ENCODE data around the gene ELAVL1.

Gene ELAVL1

DNA sequence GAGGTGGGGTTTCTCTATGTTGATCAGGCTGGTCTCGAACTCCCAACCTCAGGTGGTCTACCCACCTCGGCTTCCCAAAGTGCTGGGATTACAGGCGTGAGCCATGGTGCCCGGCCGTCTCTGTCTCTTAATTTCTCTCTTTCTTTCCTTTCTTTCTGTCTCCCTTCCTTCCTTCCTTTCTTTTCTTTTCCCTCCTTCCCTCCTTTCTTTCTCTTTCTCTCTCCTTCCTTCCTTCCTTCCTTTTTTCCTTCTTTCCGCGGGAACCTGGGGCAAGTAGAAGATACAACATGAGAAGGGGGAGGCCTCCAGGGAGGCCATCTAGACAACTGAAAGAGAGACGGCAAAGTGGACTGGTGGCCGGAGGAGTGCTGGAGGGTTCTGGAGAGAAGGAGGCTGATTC is 15.2 kb upstream of the ELAVL1 start:
- DNase-seq, result no peak

DNA sequence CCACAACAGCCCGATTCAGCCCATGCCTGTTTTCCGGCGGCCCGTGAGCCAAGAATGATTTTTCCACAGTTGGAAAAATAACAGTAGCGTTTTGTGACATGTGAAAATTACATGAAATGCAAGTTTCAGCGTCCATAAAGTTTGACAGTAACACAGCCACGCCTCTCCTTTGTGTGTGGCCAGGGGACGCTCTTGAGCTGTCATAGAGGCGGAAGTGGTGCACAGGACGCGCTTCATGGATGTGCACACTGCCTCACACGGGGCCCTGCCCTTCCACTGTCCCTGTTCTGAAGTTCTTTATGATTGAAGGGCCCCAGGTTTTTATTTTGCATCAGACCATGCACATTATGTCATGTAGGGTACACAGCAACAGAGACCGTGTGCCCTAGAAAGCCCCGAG is 12.4 kb upstream of the ELAVL1 start:
- DNase-seq, result peak; percentile 21

GRCh38 chr19:8004723-8005513 is 523 bp downstream of the ELAVL1 start:
- DNase-seq, result peak; percentile 19

DNA sequence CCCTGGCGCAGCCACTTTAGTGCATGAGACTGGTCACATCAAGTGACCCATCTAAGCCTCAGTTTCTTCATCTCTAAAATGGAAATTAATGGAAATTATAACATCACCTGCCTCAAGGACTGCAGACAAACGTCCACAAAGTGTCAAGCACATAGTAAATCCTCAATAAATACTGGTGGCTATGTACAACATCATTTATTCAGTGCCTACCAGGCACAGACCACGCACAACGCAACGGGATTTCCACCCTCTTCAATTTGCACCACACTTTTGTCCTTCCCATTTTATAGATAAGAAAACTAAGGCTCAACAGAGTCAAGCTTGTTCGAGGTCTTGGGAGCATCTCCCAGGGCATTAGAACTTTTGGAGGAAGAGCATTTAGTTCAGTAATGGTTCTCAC is 1.4 kb downstream of the ELAVL1 start:
- DNase-seq, result no peak

DNA sequence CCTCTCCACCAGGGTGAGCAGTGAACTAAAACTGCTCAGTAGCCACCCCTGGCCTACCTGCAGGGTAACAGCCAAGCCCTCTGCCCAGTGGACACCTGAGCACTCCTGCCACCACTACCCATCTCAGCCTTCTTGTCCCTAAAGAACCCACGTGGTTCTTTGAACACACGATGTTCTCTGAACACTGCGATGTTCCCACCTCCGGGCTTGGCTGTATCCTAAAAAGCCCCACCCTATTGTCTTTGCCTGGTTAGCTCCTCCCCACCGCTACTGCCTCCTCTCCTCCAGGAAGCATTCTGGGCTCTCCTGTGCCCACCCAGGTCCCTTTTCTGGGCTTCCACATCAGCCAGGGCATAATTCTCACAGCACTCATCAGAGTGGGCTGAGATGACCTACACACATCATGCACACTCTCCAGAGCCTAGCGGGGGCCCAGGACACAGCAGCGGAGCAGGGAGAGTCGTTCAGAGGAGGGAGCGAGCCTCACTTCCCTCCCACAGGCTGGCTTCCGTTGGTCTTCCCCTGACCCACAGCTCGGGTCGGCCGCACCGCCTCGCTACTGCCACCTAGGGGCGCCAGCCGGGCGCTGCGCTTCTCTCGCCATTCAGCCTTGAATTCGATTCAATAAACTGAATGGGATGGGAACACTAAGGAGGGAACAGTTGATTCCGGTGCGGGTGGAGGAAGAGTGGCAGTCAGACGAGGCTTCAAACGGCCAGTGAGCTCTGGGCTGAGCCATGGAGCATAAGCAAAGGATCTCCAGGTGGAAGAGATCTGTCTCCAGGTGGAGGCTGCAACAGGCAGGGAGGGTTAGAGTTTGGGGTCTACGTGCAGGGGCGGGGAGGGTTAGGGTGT is 3.2 kb downstream of the ELAVL1 start:
- peak; percentile 67 for DNase-seq

GRCh38 chr19:8001651-8001994 is 3.8 kb downstream of the ELAVL1 start:
- no peak for DNase-seq

DNA sequence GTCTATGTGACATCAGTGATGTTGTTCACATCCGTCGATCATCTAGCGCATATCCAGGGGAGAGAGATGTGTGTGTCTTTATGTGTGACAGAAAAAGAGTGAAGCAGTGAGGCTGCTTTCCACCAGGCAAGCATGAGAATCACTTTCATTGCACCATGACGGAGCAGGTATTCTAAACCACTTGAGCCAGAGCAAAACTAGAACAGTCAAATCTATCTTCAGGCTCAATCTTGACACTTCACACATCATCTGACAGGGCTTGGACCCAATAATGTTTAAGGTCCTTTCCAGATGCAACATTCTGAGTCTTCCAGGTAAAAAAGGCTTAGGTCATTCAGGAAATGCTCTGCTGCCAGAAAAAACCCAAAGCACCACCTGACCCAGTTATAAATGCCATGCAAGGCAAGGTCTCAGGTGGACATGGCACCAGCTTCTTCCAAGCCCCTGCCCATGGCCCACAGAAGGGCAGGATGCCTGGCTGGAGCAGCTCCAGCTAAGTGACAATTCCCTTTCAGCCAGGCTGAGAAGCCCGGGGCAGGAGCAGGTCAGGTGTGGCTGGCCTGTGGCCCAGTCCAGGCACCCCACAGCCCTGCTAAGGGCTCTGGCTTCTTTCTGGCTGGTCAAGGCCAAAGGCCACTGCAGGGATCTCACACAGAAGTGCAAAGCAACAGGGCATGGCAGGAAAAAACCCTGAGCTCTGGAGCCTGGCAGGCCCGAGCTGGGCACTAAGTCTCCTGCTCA is 5.0 kb downstream of the ELAVL1 start:
- DNase-seq, result no peak

DNA sequence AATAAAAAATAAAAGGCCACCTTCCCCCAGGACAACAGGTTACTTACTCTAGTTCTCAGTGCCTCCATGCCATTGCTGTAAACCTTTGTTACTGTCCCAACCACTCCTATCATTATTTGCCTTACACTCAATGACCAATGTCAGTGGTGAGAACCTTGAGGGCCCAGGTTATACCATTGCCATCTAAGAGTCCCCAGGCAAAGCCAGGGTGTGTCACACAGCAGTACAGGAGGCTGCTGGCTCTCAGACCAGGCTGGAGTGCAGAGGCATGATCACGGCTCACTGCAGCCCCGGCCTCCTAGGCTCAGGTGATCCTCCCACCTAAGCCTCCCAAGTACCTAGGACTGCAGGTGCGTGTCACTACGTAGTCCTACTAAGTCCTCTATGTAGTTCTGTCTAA is 6.1 kb downstream of the ELAVL1 start:
- DNase-seq, result no peak

GRCh38 chr19:7997809-7998480 is 7.5 kb downstream of the ELAVL1 start:
- DNase-seq, result no peak

- no peak for DNase-seq
Observed at GRCh38 chr19:7996883-7997282, 8.6 kb downstream of the ELAVL1 start.

- DNase-seq, result no peak
Observed at GRCh38 chr19:7995810-7996158, 9.7 kb downstream of the ELAVL1 start.

DNA sequence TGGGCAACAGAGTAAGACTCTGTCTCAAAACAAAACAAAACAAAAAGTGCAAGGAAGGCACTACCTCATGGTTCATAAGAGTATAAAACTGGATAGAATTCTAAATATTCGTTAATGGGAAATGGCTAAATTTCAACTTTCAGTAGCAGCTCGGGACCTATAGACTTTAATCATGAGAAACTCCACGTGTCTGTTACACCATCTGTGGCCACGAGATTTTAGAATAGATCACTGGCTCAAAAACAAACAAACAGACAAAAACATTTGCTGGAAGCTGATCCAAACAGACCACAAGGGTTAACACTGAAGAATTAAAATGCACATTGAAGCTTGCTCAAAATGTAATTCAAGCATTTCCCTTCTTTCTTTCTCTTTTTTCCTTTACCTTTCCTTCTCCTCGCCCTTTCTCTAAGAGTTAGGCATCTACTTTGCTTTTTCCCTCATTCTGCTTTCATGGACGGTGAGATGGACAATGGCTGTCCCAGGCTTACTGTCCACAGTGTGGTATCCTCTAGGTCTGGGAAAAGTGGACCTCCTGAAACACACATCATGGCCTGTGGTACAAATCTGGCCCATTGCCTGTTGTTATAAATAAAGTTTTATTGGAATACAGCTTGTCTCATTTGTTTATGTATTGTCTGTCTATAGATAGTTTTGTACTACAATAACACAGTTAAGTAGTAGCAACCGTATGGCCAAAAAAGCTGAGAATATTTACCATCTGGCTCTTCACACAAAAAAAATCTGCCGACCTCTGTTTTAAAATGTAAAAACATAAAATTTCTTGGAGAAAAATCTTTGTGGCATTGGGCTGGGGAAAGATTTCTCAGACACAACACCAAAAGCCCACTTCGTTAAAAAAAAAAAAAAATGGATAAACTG is 10.3 kb downstream of the ELAVL1 start:
- no peak for DNase-seq

DNA sequence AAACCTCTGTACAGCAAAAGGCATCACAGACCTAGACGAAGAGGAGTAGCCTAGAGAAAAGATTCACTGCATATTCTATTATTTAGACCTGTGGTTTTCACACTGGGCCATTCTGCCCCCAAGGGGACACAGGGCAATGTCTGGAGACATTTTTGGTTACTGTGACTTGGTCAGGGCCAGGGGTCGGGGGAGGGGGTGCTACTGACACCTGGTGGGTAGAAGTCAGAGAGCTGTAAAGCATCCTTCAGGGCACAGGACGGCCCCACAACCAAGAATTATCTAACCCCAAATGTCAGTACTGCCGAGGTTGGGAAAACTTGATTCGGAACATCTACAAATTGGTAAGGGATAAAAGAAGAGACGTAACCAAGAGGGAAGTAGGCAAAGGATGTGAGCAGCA is 11.3 kb downstream of the ELAVL1 start:
- DNase-seq, result no peak

- no peak for DNase-seq
Observed at GRCh38 chr19:7993560-7993959, 11.9 kb downstream of the ELAVL1 start.

GRCh38 chr19:7992575-7992974 is 12.9 kb downstream of the ELAVL1 start:
- DNase-seq, result no peak

DNA sequence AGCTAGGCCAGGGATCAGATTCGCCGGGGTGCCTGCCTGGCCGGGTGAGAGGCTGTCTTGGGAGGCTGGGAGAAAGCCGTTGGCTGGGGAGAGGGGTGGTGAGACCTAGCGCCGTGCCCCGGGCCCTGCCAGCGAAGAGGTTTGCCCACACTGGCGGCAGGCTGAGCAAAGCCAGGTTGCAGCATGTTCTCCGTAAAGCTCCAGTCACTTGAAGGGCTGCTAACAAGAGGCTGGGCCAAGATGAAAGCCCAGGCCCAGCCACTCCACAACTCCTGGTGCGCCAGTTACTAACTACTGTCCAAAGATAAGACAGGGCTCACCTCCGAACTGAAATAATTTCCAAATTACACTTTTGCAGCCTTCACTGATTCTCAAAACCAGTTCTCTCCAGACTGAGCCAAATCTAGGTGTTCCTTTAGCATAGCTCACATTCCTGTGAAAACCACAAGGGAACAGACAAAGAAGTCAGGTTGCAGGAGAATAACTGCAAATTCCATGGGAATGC is 16.3 kb downstream of the ELAVL1 start:
- DNase-seq, result no peak

- no peak for DNase-seq
Observed at GRCh38 chr19:7988307-7988706, 17.1 kb downstream of the ELAVL1 start.

DNA sequence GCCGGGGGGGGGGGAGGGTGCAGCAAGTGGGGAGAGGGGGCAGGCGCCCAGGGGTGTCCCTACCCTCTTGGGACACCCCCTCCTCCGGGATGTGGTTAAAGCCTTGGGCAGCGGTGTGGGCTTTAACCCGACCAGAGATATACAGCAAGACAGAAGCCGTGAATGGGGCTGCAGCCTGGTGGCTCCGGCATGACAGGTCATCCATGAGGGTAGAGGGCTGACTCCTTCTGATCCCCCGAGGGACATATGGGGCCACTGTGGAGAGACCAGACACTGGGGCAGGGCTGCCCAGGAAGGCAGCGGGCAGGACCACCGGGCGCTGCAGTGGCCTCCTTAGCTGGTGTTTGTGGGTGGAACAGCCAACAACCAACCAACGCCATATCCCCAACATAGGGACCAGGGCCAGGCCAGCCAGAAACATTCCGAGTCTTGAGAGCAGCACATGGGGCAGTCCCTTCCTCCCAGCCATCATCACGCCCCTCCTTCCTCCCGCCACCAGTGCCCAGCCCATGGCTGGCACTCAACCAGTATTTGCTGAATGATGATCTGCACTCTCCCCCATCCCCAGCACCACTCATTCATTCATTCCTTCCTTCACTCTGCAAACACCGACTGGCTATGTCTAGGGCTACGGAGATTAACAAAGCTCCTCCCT is 18.2 kb downstream of the ELAVL1 start:
- no peak for DNase-seq

GRCh38 chr19:7986321-7987113 is 18.9 kb downstream of the ELAVL1 start:
- no peak for DNase-seq

- DNase-seq, result no peak
Observed at GRCh38 chr19:7985481-7985911, 19.9 kb downstream of the ELAVL1 start.
